Activated CD8-positive, alpha-beta memory T cell treated with anti-CD3 and anti-CD28 coated beads, Interleukin-2, amount 50 U/mL, for 1 hour (primary cell): Measurements from ENCODE around the gene ZNF530.

Experiments used
- DNase-seq: peaks from one replicate; pipeline ENCODE4 v3.0.0-alpha.2; 2020; ENCODE audit errors: extremely low read depth

Gene ZNF530

DNA sequence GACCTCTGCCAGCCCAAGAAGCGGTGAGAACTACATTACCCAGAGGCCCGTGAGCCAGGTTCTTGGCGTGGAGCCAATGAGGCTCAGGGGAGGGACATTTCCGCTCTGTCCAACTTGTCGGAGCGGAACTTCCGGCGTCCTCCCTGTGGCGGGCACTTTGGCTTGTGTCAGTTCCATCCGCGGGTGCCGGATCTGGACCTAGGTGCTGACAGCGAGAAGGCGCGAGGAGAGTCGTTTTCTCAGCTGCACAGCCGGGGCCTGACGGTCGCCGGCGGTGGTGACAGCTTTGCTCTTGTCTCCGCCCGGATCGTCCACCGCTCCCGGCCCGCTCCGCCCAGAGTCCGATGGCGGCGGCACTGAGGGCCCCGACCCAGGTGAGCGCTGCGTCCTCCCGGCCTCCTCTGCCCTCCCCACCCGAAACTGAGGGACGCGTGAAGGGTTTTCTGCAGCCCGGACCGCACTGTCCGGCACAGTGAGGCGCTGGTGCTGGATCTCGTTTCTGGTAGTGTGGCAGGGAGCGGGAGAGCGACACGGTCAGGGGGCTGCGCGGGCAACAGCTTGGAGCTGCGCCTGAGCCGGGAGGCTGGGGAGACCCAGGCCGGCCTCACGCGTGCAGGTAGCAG, at the start of gene ZNF530:
Gene ZNF530, plus strand, starts transcription at position 125 of the 623 bp plus-strand sequence. CDS start 4,461 bp downstream, outside the sequence.
- peak; percentile 53 for DNase-seq

DNA sequence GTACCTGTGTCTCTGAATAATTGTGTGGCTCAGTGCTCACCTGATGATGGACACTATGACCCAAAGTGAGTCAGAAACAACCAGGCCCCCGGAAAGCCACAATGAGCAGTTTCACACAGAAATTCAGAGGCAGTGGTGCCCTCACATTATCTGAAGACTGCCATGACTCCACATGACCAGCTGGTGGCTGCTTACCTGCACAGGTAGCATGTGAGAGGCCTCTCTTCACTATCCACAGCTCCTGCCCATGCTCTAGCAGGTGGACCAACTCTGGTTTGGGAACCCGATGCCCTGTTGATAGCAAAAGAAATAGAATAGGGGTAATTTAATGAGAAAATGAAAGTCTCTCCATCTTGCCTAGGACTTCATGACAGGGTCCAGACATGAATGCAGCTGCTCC, 47.3 kb upstream of the ZNF530 start:
- DNase-seq: no peak

DNA sequence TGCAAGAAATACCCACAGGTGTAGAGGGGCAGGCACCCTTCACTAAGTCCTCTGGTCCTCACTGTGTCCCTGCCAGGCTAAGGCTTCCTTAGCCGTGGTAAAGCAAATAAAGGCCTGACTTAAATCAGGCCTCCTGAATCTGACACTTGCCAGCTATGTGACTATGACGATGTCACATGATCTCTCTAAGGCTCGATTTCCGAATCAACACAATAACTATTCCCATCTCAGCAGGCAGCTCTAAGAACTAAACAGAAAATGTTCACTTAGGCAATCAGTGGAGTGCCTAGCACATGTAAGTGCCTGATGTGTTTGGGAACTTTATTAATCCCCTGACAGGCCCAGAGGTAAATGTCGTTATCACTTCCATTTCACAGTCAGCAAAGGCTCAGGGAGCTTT, 42.0 kb upstream of the ZNF530 start:
- DNase-seq: no peak

DNA sequence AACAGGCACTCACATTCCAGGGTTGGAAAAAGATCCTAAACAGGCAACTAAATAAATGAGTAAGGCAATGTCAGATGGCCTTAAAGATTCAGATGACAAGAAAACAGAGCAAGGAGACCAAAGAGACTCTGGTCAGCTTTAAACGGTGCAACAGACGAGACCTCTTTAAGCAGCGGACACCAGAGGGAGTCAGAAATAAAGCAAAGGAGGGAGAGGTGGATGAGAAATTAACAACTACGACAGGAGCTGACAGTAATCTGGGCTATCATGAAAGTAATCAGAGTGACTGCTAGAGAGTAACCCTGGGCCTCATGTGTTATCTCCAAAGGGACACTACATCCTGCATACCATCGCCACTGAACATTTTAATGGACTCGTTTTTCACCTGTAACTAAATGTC, 41.2 kb upstream of the ZNF530 start:
- DNase-seq: no peak

DNA sequence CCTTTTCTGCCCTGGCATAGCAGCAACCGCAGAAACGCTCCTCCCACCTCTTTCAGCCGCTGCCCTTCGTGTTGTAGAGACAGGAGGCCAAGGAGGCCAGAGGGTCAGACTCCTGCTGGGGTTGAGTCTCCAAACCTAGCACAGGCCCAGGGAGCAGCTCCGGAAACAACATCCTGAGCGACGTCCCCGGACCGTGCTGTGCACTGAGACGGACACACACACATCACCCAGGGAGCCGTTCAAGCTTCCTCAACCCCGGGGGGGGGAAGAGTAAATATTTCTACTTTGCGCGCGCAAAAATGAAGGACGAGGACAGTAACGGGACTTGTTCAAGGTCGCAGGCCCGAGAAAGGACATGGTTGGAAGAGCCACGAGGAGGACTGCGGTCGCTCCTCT, 40.7 kb upstream of the ZNF530 start:
- DNase-seq: no peak

DNA sequence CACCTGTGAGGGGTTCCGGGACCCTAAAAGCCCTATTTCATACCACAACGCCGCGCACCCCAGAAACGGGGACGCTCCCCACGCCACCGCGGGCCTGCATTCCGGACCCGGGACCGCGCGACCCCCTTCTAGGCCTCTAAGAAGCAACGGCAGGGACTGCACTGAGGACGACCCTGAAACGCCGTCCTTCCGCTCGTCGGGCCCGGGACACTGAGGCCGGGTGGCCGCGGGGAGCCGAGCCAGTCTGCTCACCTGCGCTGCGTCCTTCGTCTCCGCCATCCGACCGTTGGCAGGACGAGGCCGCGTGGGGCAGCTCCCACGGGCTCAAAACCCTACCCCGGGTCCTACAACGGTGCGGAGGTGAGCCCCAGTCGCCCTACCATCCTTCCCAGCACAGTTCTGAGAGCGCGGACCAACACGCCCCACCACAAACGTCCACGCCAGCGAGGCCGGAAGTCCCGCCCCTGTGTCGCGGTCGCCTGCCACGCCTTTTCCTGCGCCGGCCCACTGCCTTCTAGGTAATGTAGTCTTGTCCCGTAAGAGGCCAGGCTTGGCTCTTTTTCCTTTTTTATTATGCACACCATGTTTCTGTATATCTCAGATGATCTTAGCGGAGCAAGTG, 40.2 kb upstream of the ZNF530 start, which contains the start of gene ZNF550:
Gene ZNF550, minus strand, starts transcription at position 460 of the 622 bp plus-strand sequence. Its CDS starts 181 bp downstream, at position 279.
- peak; percentile 64 for DNase-seq

DNA sequence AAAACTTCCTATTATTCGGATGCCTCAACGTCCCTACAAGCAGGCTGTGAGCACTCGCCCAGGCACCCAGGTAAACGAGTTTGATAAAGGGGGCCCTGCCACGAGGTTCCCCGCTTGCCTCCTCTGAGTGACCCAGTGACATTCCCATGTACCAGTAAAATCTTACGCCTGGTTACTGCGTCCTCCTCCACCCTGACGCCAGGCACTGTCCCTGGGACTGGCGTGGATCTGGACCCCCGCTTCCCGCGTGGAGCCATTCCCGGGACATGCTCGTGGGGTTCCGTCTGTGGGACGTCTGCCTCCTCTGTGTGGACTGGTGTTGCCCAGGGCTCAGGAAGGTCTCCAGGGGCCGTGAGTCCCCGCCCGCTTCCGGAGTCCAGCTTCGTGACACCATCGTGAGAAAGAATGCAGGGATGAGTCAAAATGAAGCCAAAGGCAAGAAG, 39.6 kb upstream of the ZNF530 start:
- DNase-seq: no peak

DNA sequence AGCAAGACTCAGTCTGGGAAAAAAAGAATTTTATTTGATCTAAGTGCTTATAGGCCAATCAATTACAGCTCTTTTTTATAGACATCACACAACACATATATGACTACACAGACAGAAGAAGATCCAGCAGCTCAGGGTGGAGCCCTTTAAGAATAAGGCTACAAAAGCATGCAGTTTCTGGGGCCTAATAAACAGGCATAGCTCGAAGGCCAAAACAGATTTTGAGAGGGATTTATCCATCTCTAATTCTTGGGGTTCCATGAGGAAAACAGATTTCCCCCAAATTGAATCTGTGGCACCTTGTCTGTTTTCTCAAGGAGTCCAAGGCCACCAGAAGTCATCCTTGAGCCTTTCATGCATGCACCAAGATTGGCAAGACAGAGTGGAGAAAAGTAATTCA, 36.1 kb upstream of the ZNF530 start:
- no peak for DNase-seq

DNA sequence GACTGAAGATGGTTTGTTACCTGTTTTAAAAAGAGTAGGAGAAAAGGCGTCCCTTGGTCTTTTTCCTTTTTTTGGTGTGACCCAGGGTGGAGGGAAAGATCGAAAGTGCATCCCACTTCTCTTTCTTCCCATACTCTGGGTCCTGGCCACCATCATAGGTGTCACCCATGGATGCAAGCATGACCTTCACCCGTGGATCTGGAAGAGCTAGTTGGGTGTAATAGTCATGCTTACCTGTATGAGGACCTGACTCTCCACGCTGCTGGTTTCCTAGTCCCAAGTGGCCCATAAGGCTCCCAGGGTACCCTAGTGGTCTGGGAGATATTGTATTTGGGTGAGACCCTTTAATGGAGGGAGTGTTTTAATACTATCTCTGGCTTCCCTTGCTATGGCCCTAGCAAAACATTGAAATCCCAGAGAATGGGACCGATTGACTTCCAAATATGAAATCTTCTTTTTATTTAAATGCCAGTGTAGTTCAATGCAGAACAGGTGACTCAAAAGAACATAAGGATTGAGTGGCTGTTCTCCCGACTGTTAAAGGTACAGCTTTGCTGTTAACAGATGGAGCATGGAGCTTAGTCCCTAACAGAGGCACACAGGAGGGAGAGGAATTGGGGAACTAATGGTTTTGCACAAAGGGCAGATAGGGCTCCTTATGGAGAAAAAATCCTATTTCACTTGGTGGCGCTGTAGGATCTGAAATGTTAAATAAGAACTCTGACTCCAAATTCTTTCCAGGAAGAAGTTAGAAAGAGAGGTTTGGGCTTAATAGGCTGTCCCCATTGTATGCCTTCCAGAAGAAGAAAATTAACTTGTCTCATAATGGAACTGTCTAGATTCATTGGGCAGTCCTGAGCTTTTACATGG, 33.1 kb upstream of the ZNF530 start:
- no peak for DNase-seq

DNA sequence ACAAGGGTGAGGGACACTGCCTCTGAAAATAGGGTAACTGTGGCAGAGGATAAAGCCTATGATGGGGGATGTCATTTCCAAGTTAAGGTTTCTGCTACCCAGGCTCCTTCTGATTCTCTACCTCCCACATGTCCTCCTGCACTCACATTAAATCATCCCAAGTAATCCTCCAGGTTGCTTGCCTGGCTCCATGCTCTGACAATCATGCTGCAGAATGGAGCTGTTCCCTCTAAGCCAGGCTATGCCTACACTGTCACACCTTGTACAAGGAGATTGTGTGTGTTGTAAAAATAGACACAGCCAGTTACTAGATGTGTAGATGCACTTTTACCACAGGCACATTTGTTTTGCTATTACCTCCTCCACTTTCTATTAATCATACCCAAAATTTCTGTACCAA, 29.0 kb upstream of the ZNF530 start:
- DNase-seq: no peak

DNA sequence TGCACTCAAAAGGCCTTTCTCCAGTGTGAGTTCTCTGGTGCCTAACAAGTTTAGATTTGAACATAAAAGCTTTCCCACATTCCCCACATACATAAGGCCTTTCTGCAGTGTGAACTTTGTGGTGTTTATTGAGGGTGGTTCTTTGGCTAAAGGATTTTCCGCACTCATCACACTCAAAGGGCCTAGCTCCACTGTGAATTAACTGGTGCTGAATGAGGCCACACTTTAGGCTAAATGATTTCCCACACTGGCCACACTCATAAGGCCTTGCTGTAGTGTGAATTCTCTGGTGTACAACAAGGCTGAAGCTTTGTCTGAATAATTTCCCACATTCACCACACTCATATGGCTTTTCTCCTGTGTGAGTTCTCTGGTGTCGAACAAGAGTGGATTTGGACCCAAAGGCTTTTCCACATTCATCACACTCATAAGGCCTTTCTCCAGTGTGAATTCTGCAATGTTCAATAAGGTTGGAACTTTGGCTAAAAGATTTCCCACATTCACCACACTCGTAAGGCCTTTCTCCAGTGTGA, 27.2 kb upstream of the ZNF530 start:
- no peak for DNase-seq

DNA sequence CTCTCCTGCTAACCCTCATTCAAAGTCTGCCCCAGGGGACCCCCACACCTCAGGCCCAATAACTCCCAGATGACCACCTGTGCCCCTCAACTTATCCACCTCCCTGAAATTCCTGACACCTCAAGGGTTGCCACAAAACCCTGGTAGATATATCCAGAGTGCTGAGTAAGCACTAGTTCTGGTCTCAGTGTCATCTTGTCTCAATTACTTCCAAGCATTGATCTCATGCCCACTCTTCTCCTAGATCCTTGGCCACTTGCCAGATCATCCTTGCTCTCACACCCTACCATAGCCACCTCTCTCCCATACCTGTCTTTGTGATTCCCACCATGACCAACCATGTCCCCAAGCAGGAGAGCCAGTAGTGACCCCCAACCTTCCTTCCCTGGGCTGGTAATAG, 23.0 kb upstream of the ZNF530 start:
- no peak for DNase-seq

DNA sequence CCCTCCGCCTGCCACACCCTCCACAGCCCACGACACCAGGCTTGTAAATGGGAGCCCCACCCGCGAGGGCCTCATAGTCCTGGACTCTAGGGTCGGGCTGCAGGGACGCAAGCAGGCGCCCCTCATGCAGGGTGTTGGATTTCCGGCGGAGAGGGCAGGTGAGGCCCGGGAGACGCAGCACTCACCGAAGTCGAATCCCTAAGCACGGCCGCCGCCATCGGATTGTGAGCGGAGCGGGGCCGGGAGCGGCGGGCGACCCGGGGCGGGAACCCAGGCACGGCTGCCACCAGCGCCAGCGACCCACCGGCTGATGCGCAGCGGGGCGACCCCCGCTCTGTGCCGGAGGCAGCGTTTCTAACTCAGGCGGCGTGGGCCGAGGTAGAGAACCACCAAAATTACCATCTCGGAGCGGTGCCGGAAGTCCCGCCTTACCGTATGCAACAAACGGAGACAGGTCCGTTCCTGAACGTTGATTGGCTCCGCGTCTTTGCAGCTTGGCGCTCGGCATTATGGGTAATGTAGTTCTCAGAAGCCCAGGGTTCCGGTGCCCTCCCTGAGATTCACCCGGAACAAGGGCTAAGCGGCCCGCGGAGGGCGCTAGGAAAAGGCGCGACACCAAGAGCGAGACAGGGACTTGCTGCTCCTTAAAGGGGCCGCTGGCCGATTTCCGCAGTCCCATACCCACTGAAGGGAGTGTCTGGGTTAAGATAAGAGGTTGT, 21.0 kb upstream of the ZNF530 start, which contains the start of gene ZNF416:
Gene ZNF416, minus strand, starts transcription at position 425 of the 719 bp plus-strand sequence. Its CDS starts 207 bp downstream, at position 218.
- peak; percentile 97 for DNase-seq

DNA sequence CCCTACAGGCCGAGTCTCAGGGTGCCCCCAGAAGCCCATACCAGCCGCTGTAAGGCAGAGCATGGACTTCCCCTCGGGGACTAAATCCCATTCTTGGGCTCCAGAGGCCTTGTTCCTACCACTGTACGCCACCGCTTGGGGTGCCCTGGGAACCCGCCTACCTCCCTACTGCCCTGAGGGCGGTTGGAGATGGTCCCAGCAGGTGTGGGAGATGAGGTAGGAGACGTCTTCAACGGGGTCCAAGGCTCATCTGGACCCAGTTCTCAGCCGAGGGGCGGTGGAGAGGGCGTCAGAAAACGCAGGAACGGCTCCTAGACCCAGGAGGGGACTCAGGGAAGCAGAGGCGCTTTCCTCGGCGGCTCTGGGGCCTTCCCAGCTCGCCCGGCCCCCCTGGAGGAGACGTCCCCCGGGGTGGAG, 16.6 kb upstream of the ZNF530 start:
- no peak for DNase-seq

DNA sequence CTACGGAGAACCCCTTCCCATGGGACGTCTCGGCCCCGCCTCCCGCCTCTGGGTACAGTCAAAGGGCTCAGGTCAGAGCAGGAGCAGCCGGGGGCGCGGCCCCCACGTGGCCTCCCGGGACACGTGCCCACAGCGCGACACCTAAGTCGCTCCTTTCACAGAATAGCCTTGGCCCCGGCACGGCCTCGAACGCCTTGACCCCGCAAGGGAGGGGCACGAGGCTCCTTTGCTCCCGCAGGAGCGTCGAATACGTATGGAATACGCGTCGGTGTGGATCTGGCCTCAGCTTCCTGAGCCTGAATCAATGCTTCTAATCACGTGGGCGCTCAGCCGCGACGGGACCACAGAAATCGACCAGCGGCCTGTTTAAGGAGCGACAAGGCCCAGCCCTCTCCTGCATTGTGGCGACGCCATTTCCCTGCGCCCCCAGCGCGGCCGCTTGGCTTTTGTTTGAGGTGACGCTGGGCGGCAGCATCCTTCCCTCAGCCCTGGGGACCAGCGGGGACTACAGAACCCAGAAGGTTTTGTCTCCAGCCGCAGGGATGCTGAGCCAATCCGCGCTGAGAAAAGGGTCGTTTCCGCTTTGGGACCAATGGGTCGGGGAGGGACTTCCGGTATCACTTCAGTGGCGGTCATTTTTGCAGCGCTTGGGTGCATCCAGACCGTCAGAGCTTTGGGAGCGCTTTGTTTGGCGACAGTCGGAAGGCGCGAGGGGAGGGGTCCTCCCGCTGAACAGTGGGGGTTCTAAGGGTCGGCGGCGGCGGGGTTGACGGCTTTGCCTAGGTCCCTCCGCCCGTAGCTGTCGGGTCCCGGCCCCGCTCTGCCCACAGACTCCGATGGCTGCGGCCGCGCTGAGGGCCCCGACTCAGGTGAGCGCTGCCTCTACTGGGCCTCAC, 15.9 kb upstream of the ZNF530 start, which contains the start of gene ZIK1:
Gene ZIK1, plus strand, starts transcription at position 625 of the 896 bp plus-strand sequence. Its CDS starts 212 bp downstream, at position 837.
- peak; percentile 86 for DNase-seq

DNA sequence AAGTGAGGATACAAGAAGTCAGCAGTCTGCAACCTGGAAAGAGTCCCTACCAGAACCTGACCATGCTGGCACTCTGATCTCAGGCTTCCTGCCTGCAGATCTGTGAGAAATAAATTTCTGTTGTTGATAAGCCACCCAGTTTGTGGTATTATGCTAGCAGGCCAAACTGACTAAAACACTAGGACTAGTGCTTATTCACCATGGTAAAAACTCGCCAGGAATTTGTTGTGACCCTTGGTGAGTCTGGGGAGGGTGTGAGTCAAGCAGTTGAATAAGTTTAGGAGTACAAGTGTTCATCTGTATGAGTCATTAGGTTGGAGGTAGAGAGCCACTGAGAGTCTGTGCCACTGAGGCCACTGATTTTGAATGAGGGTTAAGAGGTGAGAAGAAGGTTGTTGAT, 12.2 kb upstream of the ZNF530 start:
- DNase-seq: no peak

DNA sequence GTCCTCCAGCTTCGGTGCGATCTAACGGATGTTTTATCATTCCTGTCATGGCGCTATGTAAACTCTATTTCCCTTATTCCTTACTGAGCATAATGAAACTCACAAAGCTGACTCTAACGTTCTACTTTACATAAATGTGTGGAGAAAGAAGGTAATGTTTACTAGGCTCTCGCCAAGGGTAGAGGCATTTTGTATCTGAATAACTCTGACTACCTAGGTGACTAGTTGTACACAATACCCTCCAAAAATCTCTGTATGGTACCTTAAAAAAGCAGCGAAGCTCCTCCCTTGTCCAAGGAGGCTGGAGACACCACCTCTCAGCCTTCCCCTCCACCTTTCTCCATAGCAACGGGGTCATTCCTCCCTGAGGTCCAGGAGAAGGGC, 316 bp upstream of the ZNF530 start:
- DNase-seq: no peak

DNA sequence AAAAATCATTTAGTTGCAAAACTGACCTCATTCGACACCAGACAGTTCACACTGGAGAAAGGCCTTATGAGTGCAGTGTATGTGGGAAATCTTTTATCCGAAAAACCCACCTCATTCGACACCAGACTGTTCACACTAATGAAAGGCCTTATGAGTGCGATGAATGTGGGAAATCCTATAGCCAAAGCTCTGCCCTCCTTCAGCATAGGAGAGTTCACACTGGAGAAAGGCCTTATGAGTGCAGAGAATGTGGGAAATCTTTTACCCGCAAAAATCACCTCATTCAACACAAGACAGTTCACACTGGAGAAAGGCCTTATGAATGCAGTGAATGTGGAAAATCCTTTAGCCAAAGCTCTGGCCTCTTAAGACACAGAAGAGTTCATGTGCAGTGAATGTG, 7.2 kb downstream of the ZNF530 start:
- DNase-seq: no peak

DNA sequence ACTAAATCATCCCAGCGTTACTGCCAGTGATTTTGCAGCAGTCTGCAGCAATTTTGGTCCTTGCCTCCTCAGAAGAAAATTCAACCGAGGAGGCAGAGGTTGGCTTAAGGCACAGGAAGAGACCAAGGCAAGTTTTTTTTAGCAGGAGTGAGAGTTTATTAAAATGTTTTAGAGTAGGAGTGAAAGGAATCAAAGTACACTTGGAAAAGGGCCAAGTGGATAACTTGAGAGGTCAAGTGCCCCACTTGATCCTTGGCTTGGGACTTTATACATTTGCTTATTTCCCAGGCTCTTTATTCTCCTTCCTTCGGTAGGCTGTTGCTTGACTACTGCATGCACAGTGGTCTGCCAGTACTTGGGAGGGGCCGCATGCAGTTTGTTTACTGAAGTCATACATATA, 11.4 kb downstream of the ZNF530 start:
- no peak for DNase-seq
